Measurements from ENCODE around the gene CCDC15. TPM values are rescaled to one million over a fixed set of nuclear protein-coding genes. Genes with fewer than 3 reads are reported as not detected.
A peak's percentile ranks its signal among the peaks of the same experiment; 100 is the strongest.

Gene CCDC15
- total and polyA plus RNA-seq, 2 of the 13 experiments (the other 11 are each of a cell fraction or from before 2014, with no cell fraction given), result 2.2 to 4.6 TPM

- TF ChIP-seq POGK (CRISPR knock-in tag; conservative IDR thresholded peaks at IDR 0.05) (0 out of 2 replicates have a peak, but pooled peaks have one; percentile 27), ZSCAN25 (CRISPR knock-in tag; IDR thresholded peaks at IDR 0.05) (peak; percentile 57; the same call in 1 of the 2 replicates), ARID5B (CRISPR knock-in tag; IDR thresholded peaks at IDR 0.05) (peak; percentile 49; the same call in 1 of the 2 replicates), KDM2A (CRISPR knock-in tag; IDR thresholded peaks at IDR 0.05; ENCODE audit: borderline replicate concordance, low read depth) (peak; percentile 63; the same call in 1 of the 2 replicates), ZNF510 (CRISPR knock-in tag; IDR thresholded peaks at IDR 0.05; ENCODE audit: low read depth) (no peak), ZBTB40 (IDR thresholded peaks at IDR 0.05) (peak; percentile 73), ZBTB40 (CRISPR knock-in tag; IDR thresholded peaks at IDR 0.05) (peak; percentile 55; the same call in 1 of the 2 replicates), ZNF547 (CRISPR knock-in tag; IDR thresholded peaks at IDR 0.05) (peak; percentile 57; the same call in 1 of the 2 replicates), ZNF777 (CRISPR knock-in tag; IDR thresholded peaks at IDR 0.05) (peak; percentile 39; the same call in 1 of the 2 replicates), KLF9 (CRISPR knock-in tag; IDR thresholded peaks at IDR 0.05; ENCODE audit: low read depth) (no peak), NFYC (CRISPR knock-in tag; IDR thresholded peaks at IDR 0.05) (peak; percentile 77), ETS1 (CRISPR knock-in tag; IDR thresholded peaks at IDR 0.05) (no peak)
Observed at GRCh38 chr11:124953753-124954589, at the start of gene CCDC15 (continued).

Measured in HepG2 (cell line).